ENCODE data around the gene TAS2R9. TPM values are rescaled to one million over a fixed set of nuclear protein-coding genes. Genes with fewer than 3 reads are reported as not detected.
"Not testable (repeated sequence)": the region's sequence is repeated elsewhere in the genome, so short reads cannot be mapped to it uniquely, and the experiment has no call there.

TAS2R9 gene
- total RNA-seq, 1 experiment from 2014 or later: not detected

DNA sequence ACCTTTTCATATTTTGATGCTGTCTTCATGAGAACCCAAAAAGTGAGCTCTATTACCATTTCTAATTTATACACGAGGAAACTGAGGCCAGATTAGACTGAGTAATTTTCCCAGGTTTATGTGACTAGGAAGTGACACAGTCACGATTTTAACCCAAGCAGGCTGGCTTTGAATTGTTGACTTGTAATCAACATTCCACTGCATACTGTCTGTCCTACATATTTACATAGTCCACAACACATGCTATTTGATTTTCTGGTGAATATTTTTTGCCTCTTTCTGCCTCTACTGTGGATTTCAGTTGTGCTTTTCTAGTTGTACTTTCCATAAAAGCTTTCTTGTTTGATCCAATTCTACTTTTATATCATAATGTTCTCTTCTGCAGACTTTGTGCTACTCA lies 15.7 kb downstream of the TAS2R9 start:
- H2BK12ac ChIP-seq (ENCODE audit: insufficient read length, low read depth, low read length): no peak overlapping the region
- H2BK5ac ChIP-seq (ENCODE audit: insufficient read length, low read length): no peak overlapping the region
- no peak overlapping the region for H3K4me2 ChIP-seq (ENCODE audit: insufficient read depth, insufficient read length, low read length)
- TF ChIP-seq, protein P1, sequence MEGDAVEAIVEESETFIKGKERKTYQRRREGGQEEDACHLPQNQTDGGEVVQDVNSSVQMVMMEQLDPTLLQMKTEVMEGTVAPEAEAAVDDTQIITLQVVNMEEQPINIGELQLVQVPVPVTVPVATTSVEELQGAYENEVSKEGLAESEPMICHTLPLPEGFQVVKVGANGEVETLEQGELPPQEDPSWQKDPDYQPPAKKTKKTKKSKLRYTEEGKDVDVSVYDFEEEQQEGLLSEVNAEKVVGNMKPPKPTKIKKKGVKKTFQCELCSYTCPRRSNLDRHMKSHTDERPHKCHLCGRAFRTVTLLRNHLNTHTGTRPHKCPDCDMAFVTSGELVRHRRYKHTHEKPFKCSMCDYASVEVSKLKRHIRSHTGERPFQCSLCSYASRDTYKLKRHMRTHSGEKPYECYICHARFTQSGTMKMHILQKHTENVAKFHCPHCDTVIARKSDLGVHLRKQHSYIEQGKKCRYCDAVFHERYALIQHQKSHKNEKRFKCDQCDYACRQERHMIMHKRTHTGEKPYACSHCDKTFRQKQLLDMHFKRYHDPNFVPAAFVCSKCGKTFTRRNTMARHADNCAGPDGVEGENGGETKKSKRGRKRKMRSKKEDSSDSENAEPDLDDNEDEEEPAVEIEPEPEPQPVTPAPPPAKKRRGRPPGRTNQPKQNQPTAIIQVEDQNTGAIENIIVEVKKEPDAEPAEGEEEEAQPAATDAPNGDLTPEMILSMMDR (conservative IDR thresholded peaks at IDR 0.05): no peak
- no peaks in the 10 kb centered on the region for H3K27me3 ChIP-seq (ENCODE audit: insufficient read depth, low read length)
- no peak overlapping the region for H3K4ac ChIP-seq (ENCODE audit: low read depth, low read length)
- no peak overlapping the region for H4K8ac ChIP-seq (replicated peaks; ENCODE audit: insufficient read length, low read depth, low read length)
- H3K79me2 ChIP-seq (ENCODE audit: insufficient read depth, low read length): no peaks in the 10 kb centered on the region
- H3K9ac ChIP-seq (ENCODE audit: extremely low read depth, insufficient read length, low read length): no peak overlapping the region
- Mint-ChIP-seq H3K4me1 (peaks cover 4 to 6% of the 10 kb centered on the region in 2 experiments), H3K9me3 (peaks cover 4 to 7% of the 10 kb centered on the region in 2 experiments; a peak in 2 of 5 replicates), H3K4me3 (no peak overlapping the region), H3K27ac (no peak overlapping the region), H3K27me3 (ENCODE audit: low read depth) (no peaks in the 10 kb centered on the region), H3K36me3 (ENCODE audit: insufficient read depth in 1 of 3, low read depth in 3 of 3) (peaks cover 0 to 8% (median 0%) of the 10 kb centered on the region in 3 experiments; a peak in 1 of 7 replicates)
- H2AFZ ChIP-seq (ENCODE audit: low read length): no peak overlapping the region
- no peak overlapping the region for H3K23ac ChIP-seq (ENCODE audit: insufficient read length, low read depth, low read length)
- no peak for DNase-seq
- H3K23me2 ChIP-seq (ENCODE audit: insufficient read length, low read depth, low read length, poor library complexity, severe bottlenecking): no peaks in the 10 kb centered on the region
- WGBS (ENCODE audit: extremely low coverage, insufficient read length, low lambda C conversion rate): no CpG with 5 or more reads among the region's 2 CpGs
- no peak overlapping the region for H2BK20ac ChIP-seq (ENCODE audit: low read depth, low read length, poor library complexity, severe bottlenecking)
- H4K20me1 ChIP-seq (ENCODE audit: control insufficient read depth, insufficient read depth, insufficient read length): no peaks in the 10 kb centered on the region
- H4K5ac ChIP-seq (ENCODE audit: insufficient read length, low read depth, low read length): no peak overlapping the region
- no peaks in the 10 kb centered on the region for H3K9me3 ChIP-seq (ENCODE audit: control insufficient read depth, low read depth, low read length)
- H3K14ac ChIP-seq (ENCODE audit: insufficient read depth, low read length): no peak overlapping the region
- H4K91ac ChIP-seq (ENCODE audit: insufficient read length, low read depth, low read length): no peak overlapping the region
- H3K56ac ChIP-seq (ENCODE audit: insufficient read length, low read depth, low read length): no peak overlapping the region
- H3K27ac ChIP-seq (ENCODE audit: insufficient read length, low read depth, low read length): no peak overlapping the region
- no peak overlapping the region for H2AK5ac ChIP-seq (ENCODE audit: insufficient read length, low read length)
- no peaks in the 10 kb centered on the region for H3K79me1 ChIP-seq (ENCODE audit: insufficient read depth, low read depth, low read length, poor library complexity, severe bottlenecking)
- H3T11ph ChIP-seq (ENCODE audit: low read length): no peak overlapping the region
- H3K4me1 ChIP-seq (ENCODE audit: insufficient read depth, low read length): no peaks in the 10 kb centered on the region
- H2BK15ac ChIP-seq (ENCODE audit: low read depth, low read length): no peak overlapping the region
- no peak overlapping the region for H3K18ac ChIP-seq (ENCODE audit: insufficient read length, low read depth, low read length)
- no peak overlapping the region for H2BK120ac ChIP-seq (ENCODE audit: low read depth, low read length, poor library complexity, severe bottlenecking)

- H3K23me2 ChIP-seq (ENCODE audit: insufficient read length, low read depth, low read length, poor library complexity, severe bottlenecking); H2BK5ac ChIP-seq (ENCODE audit: insufficient read length, low read length); H3K27me3 Mint-ChIP-seq (ENCODE audit: low read depth); H3K9ac ChIP-seq (ENCODE audit: extremely low read depth, insufficient read length, low read length); H4K8ac ChIP-seq (replicated peaks; ENCODE audit: insufficient read length, low read depth, low read length); H4K91ac ChIP-seq (ENCODE audit: insufficient read length, low read depth, low read length); H3K79me2 ChIP-seq (ENCODE audit: insufficient read depth, low read length); H3T11ph ChIP-seq (ENCODE audit: low read length); H3K27me3 ChIP-seq (ENCODE audit: insufficient read depth, low read length); H2BK20ac ChIP-seq (ENCODE audit: low read depth, low read length, poor library complexity, severe bottlenecking); H2AFZ ChIP-seq (ENCODE audit: low read length); H3K4me1 ChIP-seq (ENCODE audit: insufficient read depth, low read length); H2AK5ac ChIP-seq (ENCODE audit: insufficient read length, low read length); H3K9me3 Mint-ChIP-seq; H3K4me2 ChIP-seq (ENCODE audit: insufficient read depth, insufficient read length, low read length); H3K18ac ChIP-seq (ENCODE audit: insufficient read length, low read depth, low read length); DNase-seq; H3K79me1 ChIP-seq (ENCODE audit: insufficient read depth, low read depth, low read length, poor library complexity, severe bottlenecking); H3K56ac ChIP-seq (ENCODE audit: insufficient read length, low read depth, low read length); H3K27ac Mint-ChIP-seq; H2BK120ac ChIP-seq (ENCODE audit: low read depth, low read length, poor library complexity, severe bottlenecking); H3K27ac ChIP-seq (ENCODE audit: insufficient read length, low read depth, low read length); H3K9me3 ChIP-seq (ENCODE audit: control insufficient read depth, low read depth, low read length); H3K14ac ChIP-seq (ENCODE audit: insufficient read depth, low read length); H2BK15ac ChIP-seq (ENCODE audit: low read depth, low read length); H4K5ac ChIP-seq (ENCODE audit: insufficient read length, low read depth, low read length); H3K4me3 Mint-ChIP-seq; H3K36me3 Mint-ChIP-seq (ENCODE audit: insufficient read depth in 1 of 3, low read depth in 3 of 3); H3K23ac ChIP-seq (ENCODE audit: insufficient read length, low read depth, low read length); H3K4ac ChIP-seq (ENCODE audit: low read depth, low read length); H2BK12ac ChIP-seq (ENCODE audit: insufficient read length, low read depth, low read length); H3K4me1 Mint-ChIP-seq; H4K20me1 ChIP-seq (ENCODE audit: control insufficient read depth, insufficient read depth, insufficient read length): not testable (repeated sequence)
- no CpG with 5 or more reads among the region's 4 CpGs for WGBS (ENCODE audit: extremely low coverage, insufficient read length, low lambda C conversion rate)
Measured at GRCh38 chr12:10791769-10792168, 18.2 kb downstream of the TAS2R9 start.

Measured in H9 (cell line).